ACC112 (cell line): ENCODE measurements around the gene ACER3.
"Not testable (repeated sequence)": the region's sequence is repeated elsewhere in the genome, so short reads cannot be mapped to it uniquely, and the experiment has no call there.

Experiments used
- H2AFZ ChIP-seq: fragments of 200-600 bp; sonication (generic); one replicate; pipeline ENCODE4 v1.6.0; 2017; ENCODE audit warnings: antibody characterized with exemption, low read length; ENCODE audit not compliant: unreplicated experiment
- H3K27ac ChIP-seq: fragments of 200-600 bp; sonication (generic); 2 replicates; pipeline ENCODE4 v1.5.1; 2014; ENCODE audit warnings: low read depth, mild to moderate bottlenecking, antibody characterized with exemption, low read length, moderate library complexity
- H3K27me3 ChIP-seq: fragments of 200-600 bp; sonication (generic); 2 replicates; pipeline ENCODE4 v1.6.1; 2014; ENCODE audit warnings: mild to moderate bottlenecking, antibody characterized with exemption, low read length, moderate library complexity, mixed read lengths; ENCODE audit not compliant: insufficient read depth
- H3K36me3 ChIP-seq: fragments of 200-600 bp; sonication (generic); 2 replicates; pipeline ENCODE4 v1.6.1; 2016; ENCODE audit warnings: mild to moderate bottlenecking, antibody characterized with exemption, low read length, moderate library complexity, mixed read lengths; ENCODE audit not compliant: insufficient read depth
- H3K4me1 ChIP-seq: fragments of 200-600 bp; sonication (generic); one replicate; pipeline ENCODE4 v1.6.1; 2016; ENCODE audit warnings: low read length, mixed read lengths; ENCODE audit not compliant: insufficient read depth, unreplicated experiment, control insufficient read depth
- H3K4me3 ChIP-seq: fragments of 200-600 bp; sonication (generic); 2 replicates; pipeline ENCODE4 v1.5.1; 2014; ENCODE audit warnings: mild to moderate bottlenecking, low read depth, low read length
- H3K79me2 ChIP-seq: fragments of 200-600 bp; sonication (generic); one replicate; pipeline ENCODE4 v1.6.0; 2016; ENCODE audit warnings: low read length; ENCODE audit not compliant: control insufficient read depth, unreplicated experiment, insufficient read depth

ACER3 gene

DNA sequence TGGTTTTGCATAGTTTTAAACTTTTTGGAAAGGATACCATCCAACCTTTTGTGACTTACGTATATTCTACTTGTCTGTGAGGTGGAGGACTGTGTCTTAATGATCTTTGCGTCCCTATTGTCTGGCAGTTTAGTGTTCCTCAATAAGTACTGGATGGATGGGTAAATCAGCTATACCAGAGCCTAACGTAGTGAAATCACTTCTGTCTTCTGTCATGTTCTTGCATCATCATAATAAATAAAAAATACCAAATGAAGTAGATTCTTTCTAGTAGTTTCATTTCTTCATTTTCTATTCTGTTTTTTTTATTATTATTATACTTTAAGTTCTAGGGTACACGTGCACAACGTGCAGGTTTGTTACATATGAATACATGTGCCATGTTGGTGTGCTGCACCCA, 66.4 kb downstream of the ACER3 start:
- H3K4me1 ChIP-seq = no peaks in the 10 kb centered on the region
- no peaks in the 10 kb centered on the region for H3K36me3 ChIP-seq
- H2AFZ ChIP-seq = no peak overlapping the region
- no peak overlapping the region for H3K27ac ChIP-seq
- H3K4me3 ChIP-seq = no peak overlapping the region
- H3K79me2 ChIP-seq = no peaks in the 10 kb centered on the region
- H3K27me3 ChIP-seq = no peaks in the 10 kb centered on the region

DNA sequence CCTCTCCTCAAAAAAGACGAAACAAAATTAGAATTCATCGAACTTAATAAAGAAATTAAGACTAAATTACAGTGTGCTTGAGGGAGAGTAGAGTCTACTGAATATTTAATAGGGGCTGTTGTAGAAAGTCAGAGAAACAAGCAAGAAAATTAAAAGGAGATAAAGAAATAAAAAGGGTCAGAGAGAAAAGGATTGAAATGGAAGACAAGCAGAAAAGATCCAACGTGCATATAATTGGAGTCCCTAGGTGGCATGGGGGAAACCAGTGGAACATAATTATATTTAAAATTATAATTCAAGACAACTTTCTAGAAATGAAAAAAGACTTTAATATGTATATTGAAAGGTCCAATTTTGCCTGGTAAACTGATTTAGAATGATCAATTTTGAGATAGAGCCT, 74.3 kb downstream of the ACER3 start:
- no peak overlapping the region for H3K4me3 ChIP-seq
- no peak overlapping the region for H3K27ac ChIP-seq
- H3K27me3 ChIP-seq = no peaks in the 10 kb centered on the region
- no peaks in the 10 kb centered on the region for H3K79me2 ChIP-seq
- peaks cover 9% of the 10 kb centered on the region for H3K36me3 ChIP-seq
- no peak overlapping the region for H2AFZ ChIP-seq
- H3K4me1 ChIP-seq = no peaks in the 10 kb centered on the region

DNA sequence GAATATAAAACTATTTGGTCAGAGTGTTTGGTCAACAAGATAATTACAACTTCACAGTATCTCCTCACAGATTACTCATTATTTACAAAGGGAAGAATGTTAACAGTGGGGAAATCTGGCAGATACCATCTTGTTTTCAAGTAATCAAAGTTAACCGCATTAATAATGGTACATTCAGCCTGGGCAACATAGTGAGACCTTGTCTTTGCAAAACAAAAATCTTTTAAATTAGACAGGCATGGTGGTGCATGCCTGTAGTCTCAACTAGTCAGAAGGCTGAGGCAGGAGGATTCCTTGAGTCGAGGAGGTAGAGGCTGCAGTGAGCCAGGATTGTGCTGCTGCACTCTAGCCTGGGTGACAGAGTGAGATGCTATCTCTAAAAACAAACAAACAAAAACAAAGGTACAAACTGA, 78.5 kb downstream of the ACER3 start:
- Histone ChIP-seq H3K4me3 (no peak overlapping the region), H2AFZ (no peak overlapping the region), H3K27me3 (no peaks in the 10 kb centered on the region), H3K4me1 (no peaks in the 10 kb centered on the region), H3K27ac (no peak overlapping the region), H3K36me3 (peaks cover 6% of the 10 kb centered on the region), H3K79me2 (no peaks in the 10 kb centered on the region)

GRCh38 chr11:76944225-76944624, 83.5 kb downstream of the ACER3 start:
- Histone ChIP-seq H3K4me3 (no peak overlapping the region), H3K4me1 (no peaks in the 10 kb centered on the region), H3K36me3 (no peaks in the 10 kb centered on the region), H3K27ac (no peak overlapping the region), H3K79me2 (no peaks in the 10 kb centered on the region), H3K27me3 (no peaks in the 10 kb centered on the region), H2AFZ (no peak overlapping the region)

- Histone ChIP-seq H3K36me3 (no peaks in the 10 kb centered on the region), H3K27me3 (no peaks in the 10 kb centered on the region), H3K4me1 (no peaks in the 10 kb centered on the region), H3K79me2 (no peaks in the 10 kb centered on the region), H3K27ac (no peak overlapping the region), H3K4me3 (no peak overlapping the region), H2AFZ (no peak overlapping the region)
These were observed 85.5 kb downstream of the ACER3 start for GRCh38 chr11:76946223-76946622.

GRCh38 chr11:76947190-76947589, 86.5 kb downstream of the ACER3 start:
- Histone ChIP-seq H3K27me3 (no peaks in the 10 kb centered on the region), H3K4me1 (no peaks in the 10 kb centered on the region), H2AFZ (no peak overlapping the region), H3K36me3 (no peaks in the 10 kb centered on the region), H3K27ac (no peak overlapping the region), H3K79me2 (no peaks in the 10 kb centered on the region), H3K4me3 (no peak overlapping the region)

DNA sequence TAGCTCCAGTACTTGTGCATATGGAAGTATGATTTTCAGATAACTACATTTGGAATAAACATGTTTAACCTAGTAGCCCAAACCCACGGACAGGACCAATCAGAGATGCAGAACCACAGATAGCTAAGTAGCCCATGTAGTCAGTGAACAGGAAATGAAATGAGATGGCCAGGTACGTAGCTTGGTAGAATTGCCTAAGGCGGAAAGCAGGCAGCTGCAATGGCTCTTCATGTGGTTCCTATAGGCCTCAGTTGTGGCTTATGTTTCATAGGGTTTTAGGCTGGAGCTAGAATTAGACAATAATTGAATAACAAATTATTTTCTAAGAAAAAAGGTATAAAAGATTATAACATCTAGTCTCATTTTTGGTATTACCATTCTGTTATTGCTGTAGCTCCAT, 87.1 kb downstream of the ACER3 start:
- no peak overlapping the region for H3K4me3 ChIP-seq
- no peaks in the 10 kb centered on the region for H3K79me2 ChIP-seq
- no peaks in the 10 kb centered on the region for H3K36me3 ChIP-seq
- no peaks in the 10 kb centered on the region for H3K4me1 ChIP-seq
- H3K27ac ChIP-seq = no peak overlapping the region
- H2AFZ ChIP-seq = no peak overlapping the region
- H3K27me3 ChIP-seq = no peaks in the 10 kb centered on the region

DNA sequence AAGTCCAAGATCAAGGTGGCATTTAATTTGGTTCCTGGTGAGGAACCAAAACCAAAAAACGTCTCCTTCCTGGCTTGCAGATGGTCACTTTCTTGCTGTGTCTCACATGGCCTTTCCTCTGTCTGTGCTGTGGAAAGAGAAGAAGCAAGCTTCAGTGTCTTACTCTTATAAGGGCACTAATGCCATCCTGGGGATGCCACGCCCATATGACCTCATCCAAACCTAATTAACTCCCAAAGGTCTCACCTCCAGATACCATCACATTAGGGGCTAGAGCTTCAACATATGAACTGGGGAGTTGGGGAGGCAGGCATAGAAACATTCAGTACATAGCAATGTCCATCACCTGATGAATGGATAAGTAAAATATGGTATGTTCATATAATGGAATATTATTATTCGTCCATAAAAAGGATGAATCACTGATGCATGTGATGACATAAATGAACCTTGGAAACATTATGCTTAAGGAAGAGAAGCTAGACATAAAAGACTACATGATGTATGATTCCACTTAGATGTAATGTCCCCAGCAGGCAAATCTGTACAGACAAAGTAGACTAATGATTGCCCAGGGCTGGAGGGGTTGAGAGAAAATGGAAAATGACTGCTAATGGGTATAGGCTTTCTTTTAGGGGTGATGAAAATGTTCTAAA, 94.9 kb downstream of the ACER3 start:
- Histone ChIP-seq H3K79me2 (no peaks in the 10 kb centered on the region), H3K4me3 (no peak overlapping the region), H3K27ac (no peak overlapping the region), H3K4me1 (no peaks in the 10 kb centered on the region), H3K27me3 (no peaks in the 10 kb centered on the region), H3K36me3 (peaks cover 7% of the 10 kb centered on the region; the same call in 1 of the 2 replicates), H2AFZ (no peak overlapping the region)

GRCh38 chr11:76962583-76963416, 102.1 kb downstream of the ACER3 start:
- H2AFZ ChIP-seq = no peak overlapping the region
- no peak overlapping the region for H3K4me3 ChIP-seq
- H3K79me2 ChIP-seq = no peaks in the 10 kb centered on the region
- no peak overlapping the region for H3K27ac ChIP-seq
- H3K4me1 ChIP-seq = no peaks in the 10 kb centered on the region
- H3K27me3 ChIP-seq = no peaks in the 10 kb centered on the region
- peaks cover 16% of the 10 kb centered on the region for H3K36me3 ChIP-seq

- H3K27ac ChIP-seq, H2AFZ ChIP-seq, H3K27me3 ChIP-seq, H3K79me2 ChIP-seq, H3K4me1 ChIP-seq, H3K4me3 ChIP-seq: not testable (repeated sequence)
- peaks cover 16% of the 10 kb centered on the region for H3K36me3 ChIP-seq
These were observed 102.9 kb downstream of the ACER3 start for GRCh38 chr11:76963417-76964168.
